Activated naive CD8-positive, alpha-beta T cell treated with anti-CD3 and anti-CD28 coated beads, Interleukin-2, amount 50 U/mL, for 24 hours (primary cell): ENCODE data around the gene CEP104.

ENCODE experiments used
- ATAC-seq: fragments of 150-1000 bp; cut with Tn5 transposase; one replicate; pipeline ENCODE4 v1.10.0; 2021
- DNase-seq: peaks from one replicate; pipeline ENCODE4 v3.0.0; 2021
- H3K27ac Mint-ChIP-seq: one replicate; pipeline ENCODE4 v1.8.0; 2021; ENCODE audit warnings: mild to moderate bottlenecking, mixed read lengths
- H3K27me3 Mint-ChIP-seq: one replicate; pipeline ENCODE4 v1.8.0; 2021; ENCODE audit warnings: mixed read lengths
- H3K36me3 Mint-ChIP-seq: one replicate; pipeline ENCODE4 v1.8.0; 2021; ENCODE audit warnings: low read depth, mixed read lengths
- H3K4me1 Mint-ChIP-seq: one replicate; pipeline ENCODE4 v1.8.0; 2021; ENCODE audit warnings: mixed read lengths
- H3K4me3 Mint-ChIP-seq: one replicate; pipeline ENCODE4 v1.8.0; 2021; ENCODE audit warnings: mild to moderate bottlenecking, moderate library complexity, mixed read lengths
- H3K9me3 Mint-ChIP-seq: one replicate; pipeline ENCODE4 v1.8.0; 2021; ENCODE audit warnings: mixed read lengths

CEP104 gene

DNA sequence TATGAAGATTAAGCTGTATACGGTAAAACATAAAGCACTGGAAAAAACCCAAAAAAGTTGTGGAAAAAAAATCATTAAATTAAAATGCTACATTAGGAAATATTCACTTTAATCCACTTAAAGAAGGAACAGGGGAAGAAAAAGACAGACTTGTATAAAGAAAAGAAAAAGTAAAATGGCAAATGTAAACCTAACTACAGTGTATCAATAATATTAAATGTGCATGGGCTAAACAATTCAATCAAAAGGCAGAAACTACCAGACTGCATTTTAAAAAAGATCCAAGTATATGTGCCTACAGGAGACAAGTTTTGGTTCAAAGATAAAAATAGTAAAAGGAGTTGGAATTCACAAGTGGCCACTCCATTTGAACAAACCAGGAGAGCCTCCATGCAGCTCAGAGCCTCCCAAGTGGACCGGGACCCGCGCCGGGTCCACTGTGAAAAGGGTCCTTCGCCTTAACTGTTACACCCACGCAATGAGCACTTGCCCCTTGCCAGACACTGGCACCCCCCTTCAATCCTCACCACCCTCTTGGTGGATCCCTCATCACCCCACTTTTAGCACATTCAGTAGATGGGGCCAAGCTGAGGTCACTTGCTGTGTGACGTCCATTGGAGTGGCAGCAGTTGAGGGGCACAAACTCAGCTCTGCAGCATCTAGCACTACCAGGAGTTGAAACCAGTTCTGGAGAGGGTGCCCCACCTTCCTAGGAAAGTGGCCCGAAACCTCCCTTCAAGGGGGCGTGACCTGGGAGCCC lies 42.2 kb upstream of the CEP104 start:
- ATAC-seq = no peak
- Mint-ChIP-seq H3K36me3 (peaks cover 21% of the 10 kb centered on the region), H3K9me3 (peaks cover 8% of the 10 kb centered on the region), H3K27me3 (no peaks in the 10 kb centered on the region), H3K4me1 (peaks cover 56% of the 10 kb centered on the region), H3K27ac (peak overlapping the region; percentile 75), H3K4me3 (peak overlapping the region; percentile 87)
- no peak for DNase-seq

DNA sequence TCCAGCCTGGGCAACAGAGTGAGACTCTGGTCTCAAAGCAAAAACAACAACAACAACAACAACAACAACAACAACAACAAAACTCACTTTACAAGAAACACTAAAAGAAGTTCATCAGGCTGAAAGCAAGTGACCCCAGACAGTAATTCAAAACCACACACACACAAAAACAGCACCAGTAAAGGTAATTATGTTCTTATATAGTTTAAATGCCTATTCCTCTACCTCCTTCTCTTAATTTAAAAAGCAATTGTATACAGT lies 41.4 kb upstream of the CEP104 start:
- H3K4me3 Mint-ChIP-seq = peak overlapping the region; percentile 87

DNA sequence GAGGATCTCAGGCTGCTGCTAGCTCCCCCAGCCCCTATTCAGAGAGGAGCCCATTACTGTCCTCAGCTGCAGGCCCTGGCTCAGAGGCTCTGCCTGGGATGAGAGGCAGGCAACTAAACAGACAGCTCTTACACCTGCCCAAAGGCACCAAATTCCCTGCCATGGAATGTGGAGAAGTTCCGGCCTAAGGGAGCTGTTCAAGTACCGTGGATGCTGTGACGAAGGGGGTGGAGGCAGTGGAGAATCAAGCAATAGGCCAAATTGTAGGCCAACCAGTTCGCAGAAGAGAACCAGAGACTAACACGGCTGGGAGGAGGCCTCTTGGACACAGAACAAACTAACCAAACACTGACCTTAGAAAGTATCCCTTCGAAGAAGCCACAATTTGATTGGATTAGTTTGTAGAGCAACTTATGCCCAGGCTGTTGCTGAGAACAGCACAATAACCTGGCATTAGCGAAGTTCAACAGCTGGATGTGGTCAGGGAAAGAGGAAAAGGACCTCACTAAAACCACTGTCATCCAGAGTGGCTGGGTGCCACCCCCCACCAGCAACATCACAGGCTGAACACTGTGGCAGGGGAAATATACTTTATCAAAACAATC lies 39.5 kb upstream of the CEP104 start:
- Mint-ChIP-seq H3K4me1 (peaks cover 43% of the 10 kb centered on the region), H3K27me3 (no peaks in the 10 kb centered on the region), H3K4me3 (no peak overlapping the region), H3K36me3 (peaks cover 35% of the 10 kb centered on the region), H3K9me3 (peaks cover 8% of the 10 kb centered on the region), H3K27ac (no peak overlapping the region)
- ATAC-seq = no peak
- DNase-seq = no peak

More for the DNA sequence above, 41.4 kb upstream of the CEP104 start:
- Mint-ChIP-seq H3K9me3 (peaks cover 8% of the 10 kb centered on the region), H3K27ac (no peak overlapping the region), H3K27me3 (no peaks in the 10 kb centered on the region), H3K4me1 (peaks cover 52% of the 10 kb centered on the region), H3K36me3 (peaks cover 24% of the 10 kb centered on the region)
- DNase-seq (no peak), ATAC-seq (no peak)

DNA sequence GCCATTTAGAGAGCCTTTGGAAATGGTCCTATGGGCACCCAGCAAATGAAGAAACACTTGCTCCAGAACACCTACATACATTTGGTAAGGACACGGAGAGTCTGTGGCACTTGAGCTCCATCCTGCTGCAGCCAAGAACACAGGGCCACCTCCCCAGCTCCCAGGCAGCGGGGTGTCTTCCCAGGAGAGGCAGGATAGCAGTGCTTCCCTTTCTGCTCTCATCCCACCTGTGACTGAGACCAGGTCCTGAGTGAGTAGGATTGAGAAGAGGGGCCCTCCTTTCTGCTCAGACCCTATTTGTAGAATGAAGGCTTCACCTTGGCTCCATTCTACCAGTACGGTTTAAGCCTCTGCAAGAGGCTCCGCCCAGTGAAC lies 38.9 kb upstream of the CEP104 start:
- no peak overlapping the region for H3K27ac Mint-ChIP-seq
- H3K4me1 Mint-ChIP-seq = peaks cover 43% of the 10 kb centered on the region
- peaks cover 38% of the 10 kb centered on the region for H3K36me3 Mint-ChIP-seq
- H3K4me3 Mint-ChIP-seq = no peak overlapping the region
- ATAC-seq = no peak
- peaks cover 8% of the 10 kb centered on the region for H3K9me3 Mint-ChIP-seq
- H3K27me3 Mint-ChIP-seq = no peaks in the 10 kb centered on the region
- DNase-seq = no peak

DNA sequence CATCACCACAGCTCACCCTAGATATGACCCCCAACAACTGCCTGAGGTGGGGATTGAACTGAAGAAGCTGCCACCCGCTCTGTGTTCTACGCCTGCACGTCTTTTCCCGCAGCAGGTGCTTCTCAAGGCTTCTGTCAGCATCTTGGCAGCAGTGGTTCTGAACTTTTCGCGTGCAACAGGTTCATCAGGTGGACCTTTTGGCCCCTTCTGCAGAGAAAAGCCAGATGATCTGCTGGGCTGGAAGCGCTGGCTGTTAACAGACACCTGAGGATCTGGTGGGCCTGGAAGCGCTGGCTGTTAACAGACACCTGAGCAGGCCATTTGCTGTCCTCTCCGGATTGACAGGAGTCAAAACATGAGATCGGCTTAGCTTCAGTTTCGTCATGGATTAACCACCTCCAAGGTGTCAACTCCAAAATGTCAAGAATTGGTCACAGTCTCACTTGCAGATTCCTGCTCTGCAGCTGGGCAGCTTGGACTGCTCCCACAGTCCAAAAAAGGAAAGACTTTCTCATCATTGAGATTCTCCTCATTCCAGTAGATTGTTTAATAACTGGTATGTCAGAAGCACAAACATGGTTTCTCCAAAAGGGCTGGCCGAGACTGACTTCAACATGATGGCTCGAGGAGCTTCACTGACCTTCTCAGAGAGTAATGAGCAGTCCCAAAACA lies 38.4 kb upstream of the CEP104 start:
- Mint-ChIP-seq H3K9me3 (peaks cover 8% of the 10 kb centered on the region), H3K36me3 (peaks cover 44% of the 10 kb centered on the region), H3K4me3 (no peak overlapping the region), H3K27me3 (no peaks in the 10 kb centered on the region), H3K4me1 (peaks cover 48% of the 10 kb centered on the region), H3K27ac (no peak overlapping the region)
- DNase-seq (no peak), ATAC-seq (no peak)

DNA sequence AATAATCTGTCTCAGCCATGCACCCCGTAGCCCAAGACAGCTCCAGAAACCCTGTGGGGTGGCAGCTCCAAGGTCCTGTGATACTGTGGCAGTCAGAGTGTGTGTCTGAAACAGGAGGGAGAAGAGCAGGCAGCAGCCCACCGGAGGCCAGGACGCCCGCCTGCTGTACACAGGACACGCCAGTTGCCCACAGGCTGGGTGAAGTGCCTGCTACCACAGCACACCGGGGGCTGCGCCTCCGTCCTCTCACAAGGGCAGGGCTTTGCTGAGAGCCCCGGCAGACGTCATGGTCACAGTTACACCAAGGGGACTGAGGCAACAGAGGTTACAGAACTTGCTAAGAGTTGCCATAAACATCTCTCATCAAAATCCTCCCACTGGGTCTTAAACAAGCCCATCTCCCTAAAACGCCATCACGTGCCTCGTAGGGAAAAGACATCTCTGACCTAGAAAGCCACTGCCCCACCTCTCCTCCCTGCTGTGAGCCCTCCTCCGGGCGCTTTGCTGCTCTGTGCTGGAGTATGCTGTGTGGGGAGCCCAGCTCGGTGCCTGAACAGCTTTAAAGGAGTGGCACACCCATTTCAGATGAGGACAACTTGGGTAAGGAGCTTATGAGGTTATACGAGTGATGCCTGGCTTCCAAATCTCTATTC lies 37.7 kb upstream of the CEP104 start:
- H3K27ac Mint-ChIP-seq = no peak overlapping the region
- H3K4me3 Mint-ChIP-seq = no peak overlapping the region
- no peak for DNase-seq
- H3K4me1 Mint-ChIP-seq = peaks cover 55% of the 10 kb centered on the region
- H3K27me3 Mint-ChIP-seq = no peaks in the 10 kb centered on the region
- peaks cover 50% of the 10 kb centered on the region for H3K36me3 Mint-ChIP-seq
- ATAC-seq = no peak
- peaks cover 8% of the 10 kb centered on the region for H3K9me3 Mint-ChIP-seq

DNA sequence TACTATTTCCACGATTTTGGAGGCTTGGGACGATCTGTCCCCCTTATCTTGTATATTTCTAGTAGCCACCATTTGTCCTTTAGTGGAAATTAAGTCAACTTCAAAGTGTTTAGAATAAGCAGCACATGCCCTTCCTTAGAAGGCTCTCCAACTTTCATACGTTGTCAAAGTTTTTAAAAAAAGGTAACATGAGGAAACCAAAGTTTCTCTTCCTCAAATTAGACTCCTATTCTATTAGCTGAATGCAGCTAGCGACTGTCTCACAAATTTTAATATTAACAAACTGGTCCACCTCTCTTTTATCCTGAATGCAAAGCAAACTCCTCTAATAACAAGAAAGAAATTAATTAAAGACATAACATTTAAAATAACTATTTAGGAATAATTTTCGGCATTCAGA lies 36.2 kb upstream of the CEP104 start:
- H3K4me1 Mint-ChIP-seq = peaks cover 44% of the 10 kb centered on the region
- no peak for ATAC-seq
- no peak overlapping the region for H3K27ac Mint-ChIP-seq
- H3K4me3 Mint-ChIP-seq = no peak overlapping the region
- H3K36me3 Mint-ChIP-seq = peaks cover 50% of the 10 kb centered on the region
- H3K27me3 Mint-ChIP-seq = no peaks in the 10 kb centered on the region
- peaks cover 8% of the 10 kb centered on the region for H3K9me3 Mint-ChIP-seq
- DNase-seq = no peak

DNA sequence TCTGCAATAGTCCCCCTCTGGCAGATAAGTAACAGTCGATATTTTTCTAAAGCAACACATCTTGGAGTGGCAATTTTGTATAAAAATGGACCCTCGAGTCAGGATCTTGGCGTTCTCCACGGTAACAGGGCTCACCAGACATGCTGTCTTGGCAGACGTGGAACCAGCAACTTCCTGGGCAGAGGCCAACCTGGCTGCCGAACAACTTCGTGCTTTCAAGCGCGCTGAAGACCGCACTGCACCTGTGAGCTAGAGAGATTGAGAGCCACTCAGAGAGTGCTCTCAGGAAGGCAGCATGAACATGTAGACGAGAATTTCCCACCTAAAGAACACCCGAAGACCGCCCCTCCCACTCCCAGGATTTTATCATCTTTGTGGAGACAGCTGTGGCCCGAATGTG lies 35.7 kb upstream of the CEP104 start:
- no peak overlapping the region for H3K4me3 Mint-ChIP-seq
- ATAC-seq (no peak), DNase-seq (no peak)
- H3K27ac Mint-ChIP-seq = no peak overlapping the region
- H3K27me3 Mint-ChIP-seq = no peaks in the 10 kb centered on the region
- H3K9me3 Mint-ChIP-seq = peaks cover 5% of the 10 kb centered on the region
- H3K4me1 Mint-ChIP-seq = peaks cover 39% of the 10 kb centered on the region
- peaks cover 49% of the 10 kb centered on the region for H3K36me3 Mint-ChIP-seq

DNA sequence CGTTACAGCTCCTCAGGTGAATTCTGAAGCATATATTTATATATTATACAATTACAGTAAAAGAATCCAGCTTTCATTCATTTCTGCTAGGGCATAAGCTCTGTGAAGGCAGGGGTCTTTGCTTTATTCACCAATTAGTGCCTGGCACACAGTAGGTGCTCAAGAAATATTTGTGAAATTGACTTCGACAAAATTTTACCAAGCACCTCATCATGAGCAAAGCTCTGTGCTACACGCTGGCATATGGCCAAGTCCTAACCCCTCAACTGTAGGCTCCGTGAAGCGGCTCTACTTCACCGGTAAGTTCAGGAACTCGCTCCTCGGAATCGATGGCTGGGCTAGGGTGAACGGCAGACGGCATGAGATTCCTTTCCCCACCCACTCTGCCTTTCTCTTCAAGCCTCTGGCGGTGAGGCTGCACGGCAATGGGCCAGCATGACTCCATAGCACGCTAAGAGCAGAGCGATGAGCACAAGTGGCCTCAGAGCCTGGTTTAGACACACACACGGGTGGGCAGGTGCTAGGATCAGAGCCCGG lies 34.4 kb upstream of the CEP104 start:
- no peaks in the 10 kb centered on the region for H3K27me3 Mint-ChIP-seq
- peaks cover 44% of the 10 kb centered on the region for H3K36me3 Mint-ChIP-seq
- peaks cover 32% of the 10 kb centered on the region for H3K4me1 Mint-ChIP-seq
- no peak overlapping the region for H3K27ac Mint-ChIP-seq
- ATAC-seq = no peak
- no peak overlapping the region for H3K4me3 Mint-ChIP-seq
- H3K9me3 Mint-ChIP-seq = no peaks in the 10 kb centered on the region
- no peak for DNase-seq

DNA sequence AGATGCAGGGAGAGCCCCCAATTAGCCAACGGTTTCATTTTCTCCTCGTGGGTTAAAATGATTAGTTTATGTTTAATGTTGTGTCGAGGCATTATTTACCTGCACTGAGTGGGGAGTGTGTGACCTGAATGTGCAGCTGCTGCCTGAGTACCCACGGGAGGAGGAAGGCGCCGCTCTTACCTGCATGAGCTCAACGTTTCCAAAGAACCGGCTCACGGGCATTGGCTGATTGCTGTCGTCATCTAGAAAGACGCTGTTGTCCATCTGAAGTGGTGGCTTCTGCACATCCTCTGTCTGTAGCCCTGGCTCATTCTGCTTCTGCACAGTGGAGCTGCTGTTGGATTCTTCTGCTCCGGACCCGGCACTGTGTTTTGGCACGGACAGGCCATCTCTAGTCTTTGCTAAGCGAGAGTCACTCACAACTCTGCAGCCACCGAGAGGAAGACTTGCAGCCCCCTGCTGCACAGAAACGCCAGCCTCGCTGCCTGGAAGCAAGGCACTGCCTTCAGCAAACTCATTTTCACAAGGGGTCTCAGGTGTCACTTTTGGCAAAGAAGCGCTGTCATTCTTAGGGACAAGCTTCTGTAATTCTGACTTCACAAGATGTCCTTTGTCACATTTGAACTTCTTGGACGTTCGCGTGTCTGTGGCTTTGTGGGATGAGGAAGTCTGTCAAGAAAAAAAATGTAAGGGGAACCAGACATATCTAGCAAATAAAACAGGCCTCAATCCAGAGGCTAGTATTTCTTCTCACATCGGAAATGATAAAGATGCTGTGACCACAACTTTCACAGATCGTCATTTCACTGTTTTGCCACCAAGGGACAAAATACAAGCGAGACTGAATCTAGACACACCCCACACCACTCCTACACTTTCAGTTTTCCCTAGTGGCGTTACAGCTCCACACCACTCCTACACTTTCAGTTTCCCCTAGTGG lies 33.6 kb upstream of the CEP104 start:
- peak overlapping the region; percentile 82 for H3K27ac Mint-ChIP-seq
- ATAC-seq = peak; percentile 76

DNA sequence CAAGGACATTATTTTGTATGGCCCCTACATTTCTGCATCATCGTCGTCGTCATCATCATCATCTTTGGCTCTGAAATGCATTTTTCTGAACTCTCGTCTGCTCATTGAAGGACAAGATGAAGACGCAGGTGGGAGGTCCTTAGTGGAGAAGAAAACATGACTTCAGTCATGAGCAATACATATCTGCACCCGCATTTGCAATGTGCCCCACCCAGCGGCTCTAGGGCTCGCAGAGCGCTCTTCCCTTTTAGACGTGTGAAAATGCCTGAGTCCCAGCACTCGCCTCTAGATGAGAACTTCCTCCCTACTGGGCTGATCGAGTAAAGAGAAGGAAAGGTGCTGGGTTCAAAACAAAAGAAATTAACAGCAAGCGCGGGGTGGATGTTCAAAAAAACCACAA lies 32.9 kb upstream of the CEP104 start:
- Mint-ChIP-seq H3K27me3 (no peaks in the 10 kb centered on the region), H3K27ac (no peak overlapping the region), H3K9me3 (no peaks in the 10 kb centered on the region), H3K4me3 (peak overlapping the region; percentile 39), H3K36me3 (peaks cover 43% of the 10 kb centered on the region), H3K4me1 (peaks cover 27% of the 10 kb centered on the region)
- ATAC-seq (no peak), DNase-seq (no peak)

More for the DNA sequence above, 33.6 kb upstream of the CEP104 start:
- no peaks in the 10 kb centered on the region for H3K9me3 Mint-ChIP-seq
- peak overlapping the region; percentile 40 for H3K4me3 Mint-ChIP-seq
- no peaks in the 10 kb centered on the region for H3K27me3 Mint-ChIP-seq
- peaks cover 43% of the 10 kb centered on the region for H3K36me3 Mint-ChIP-seq
- DNase-seq = no peak
- peaks cover 30% of the 10 kb centered on the region for H3K4me1 Mint-ChIP-seq

DNA sequence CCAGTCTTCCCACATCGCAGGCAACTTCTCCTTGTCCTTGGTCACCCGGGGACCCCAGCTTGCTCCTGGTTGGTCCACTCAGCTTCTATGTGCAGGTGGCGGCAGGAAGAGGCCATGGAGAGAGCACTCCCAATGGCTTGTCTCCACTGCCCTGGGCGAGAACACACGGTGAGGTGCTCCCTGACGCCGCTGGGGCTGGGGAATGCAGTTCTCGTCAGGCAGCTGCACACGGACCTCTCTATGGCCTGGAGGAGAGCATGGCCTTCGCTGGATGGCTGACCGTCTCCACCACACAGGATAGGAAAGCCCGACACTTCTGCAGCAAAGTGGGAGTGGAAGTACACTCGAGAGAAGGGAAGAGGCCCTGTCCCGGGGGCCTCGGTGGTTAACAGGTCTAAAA lies 31.3 kb upstream of the CEP104 start:
- ATAC-seq (no peak), DNase-seq (no peak)
- no peak overlapping the region for H3K4me3 Mint-ChIP-seq
- H3K4me1 Mint-ChIP-seq = peaks cover 27% of the 10 kb centered on the region
- no peaks in the 10 kb centered on the region for H3K27me3 Mint-ChIP-seq
- peaks cover 49% of the 10 kb centered on the region for H3K36me3 Mint-ChIP-seq
- H3K27ac Mint-ChIP-seq = no peak overlapping the region
- no peaks in the 10 kb centered on the region for H3K9me3 Mint-ChIP-seq

DNA sequence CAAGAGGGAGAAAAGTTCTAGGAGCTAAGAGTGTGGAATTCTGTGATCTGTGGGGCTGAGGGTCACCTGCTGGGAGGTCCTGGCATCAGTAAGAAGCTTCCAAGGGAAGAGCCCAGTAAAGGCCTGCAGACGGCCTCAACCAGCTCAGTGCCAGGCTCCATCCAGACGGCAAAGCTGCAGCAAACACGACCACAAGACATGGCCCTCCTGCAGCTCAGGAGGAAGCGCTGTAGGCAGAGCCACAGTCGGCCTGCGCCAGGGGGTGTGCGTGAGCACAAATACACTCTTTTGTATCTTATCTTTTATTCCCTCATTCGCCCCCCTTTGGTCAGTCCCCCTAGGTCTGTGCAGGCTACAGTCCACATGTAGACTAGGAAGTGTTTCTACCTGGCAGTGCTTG lies 29.7 kb upstream of the CEP104 start:
- Mint-ChIP-seq H3K36me3 (peaks cover 43% of the 10 kb centered on the region), H3K27me3 (no peaks in the 10 kb centered on the region), H3K9me3 (no peaks in the 10 kb centered on the region), H3K27ac (no peak overlapping the region), H3K4me3 (no peak overlapping the region), H3K4me1 (peaks cover 22% of the 10 kb centered on the region)
- no peak for ATAC-seq
- no peak for DNase-seq

DNA sequence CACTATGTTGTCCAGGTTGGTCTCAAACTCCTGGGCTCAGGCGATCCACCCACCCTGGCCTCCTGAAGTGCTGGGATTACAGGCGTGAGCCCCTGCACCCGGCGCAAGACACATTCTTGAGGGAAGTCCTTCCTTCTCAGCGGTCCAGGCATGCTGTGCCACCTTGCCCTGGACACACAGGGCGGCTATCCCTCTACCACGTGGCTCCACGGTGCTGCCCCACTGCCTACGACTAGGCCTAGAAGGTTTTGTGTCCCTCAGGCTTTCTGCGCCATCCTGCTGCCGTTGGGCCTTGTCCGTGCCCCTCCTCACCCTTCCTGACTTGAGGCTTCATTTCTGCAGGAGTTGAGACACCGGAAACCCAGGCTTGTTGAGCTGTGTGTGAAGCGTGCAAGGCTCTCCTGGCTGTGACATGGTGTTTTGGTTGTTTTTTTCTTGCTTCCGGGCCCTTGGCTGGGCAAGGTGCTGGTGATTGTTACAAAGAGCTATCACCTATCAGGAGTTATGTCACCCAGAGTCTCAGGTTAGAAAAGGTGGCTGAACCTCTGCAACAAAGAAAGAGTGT lies 29.2 kb upstream of the CEP104 start:
- no peaks in the 10 kb centered on the region for H3K9me3 Mint-ChIP-seq
- H3K4me3 Mint-ChIP-seq = no peak overlapping the region
- DNase-seq (no peak), ATAC-seq (no peak)
- no peak overlapping the region for H3K27ac Mint-ChIP-seq
- H3K36me3 Mint-ChIP-seq = peaks cover 39% of the 10 kb centered on the region
- H3K27me3 Mint-ChIP-seq = no peaks in the 10 kb centered on the region
- peaks cover 22% of the 10 kb centered on the region for H3K4me1 Mint-ChIP-seq
